Sigmoid colon (tissue), 7 donors: ENCODE results near the gene CDK5R1. TPM values are rescaled to one million over a fixed set of nuclear protein-coding genes. Genes with fewer than 3 reads are reported as not detected.

Source experiments
- DNase-seq: peaks from one replicate; pipeline ENCODE4 v3.0.0-alpha.2; 2019
- H3K27ac ChIP-seq, 4 donors: fragments of 200-600 bp; sonication (generic); one replicate each; pipeline ENCODE4 v1.5.1; 2016 to 2019; ENCODE audit warnings: mild to moderate bottlenecking in 1 of 4
- H3K27me3 ChIP-seq, 3 donors: fragments of 200-600 bp; sonication (generic); one replicate each; pipeline ENCODE4 v1.5.1; 2019; ENCODE audit warnings: mild to moderate bottlenecking in 1 of 3
- H3K36me3 ChIP-seq, 4 donors: fragments of 200-600 bp; sonication (generic); one replicate each; pipeline ENCODE4 v1.5.1; 2016 to 2019
- H3K4me1 ChIP-seq, 4 donors: fragments of 200-600 bp; sonication (generic); one replicate each; pipeline ENCODE4 v1.5.1; 2017 to 2019
- H3K4me3 ChIP-seq, 4 donors: fragments of 200-600 bp; sonication (generic); one replicate each; pipeline ENCODE4 v1.5.1; 2017 to 2019; ENCODE audit warnings: mild to moderate bottlenecking in 2 of 4, moderate library complexity in 1 of 4
- H3K9me3 ChIP-seq, 4 donors: fragments of 200-600 bp in 3 of 4; sonication (generic) in 3 of 4; one replicate each; pipeline versions ENCODE4 v1.5.1 to v1.6.1; 2013 to 2019
- CTCF ChIP-seq, 4 experiments: fragments of 450-650 bp in 3 of 4; fragments of 200-600 bp in 1 of 4; IDR thresholded peaks; one replicate each; pipeline ENCODE4 v1.5.1; 2016 to 2019; ENCODE audit warnings: antibody characterized with exemption in 4 of 4, mild to moderate bottlenecking in 3 of 4, moderate library complexity in 2 of 4
- EP300 ChIP-seq, 4 donors: sonication (generic); formaldehyde crosslinking; IDR thresholded peaks; one replicate each; pipeline ENCODE4 v1.6.1; 2017; ENCODE audit warnings: antibody characterized with exemption in 4 of 4
- POLR2A ChIP-seq, 2 donors: fragments of 450-650 bp; IDR thresholded peaks; one replicate each; pipeline ENCODE4 v1.6.1; 2016; ENCODE audit warnings: antibody characterized with exemption in 2 of 2, mild to moderate bottlenecking in 2 of 2, moderate library complexity in 2 of 2
- POLR2AphosphoS5 ChIP-seq, 4 donors: sonication (generic); formaldehyde crosslinking; IDR thresholded peaks; one replicate each; pipeline ENCODE4 v1.6.1; 2017; ENCODE audit warnings: antibody characterized with exemption in 4 of 4
- WGBS, 2 donors: extraction: QIAGEN DNeasy Blood & Tissue Kit; methylation state at CpG; one replicate each; pipeline ENCODE4 v1.1.7; 2013; 5-methylcytosine and 5-hydroxymethylcytosine counted together
- intact Hi-C: fragments of 100-400 bp; cut with DNase I; formaldehyde crosslinking; loops from one replicate; pipeline ENCODE4 v1.15.1; 2023
- polyA plus RNA-seq, 3 donors: library from polyadenylated mRNA; stranded (reverse); fragments of 200-250 nt; gene quantifications; one replicate each; pipeline ENCODE4 v1.2.3, GENCODE V29; 2013
- total RNA-seq, 4 donors: library from RNA; depleted of rRNA; stranded (reverse); fragments of >200 nt; gene quantifications; one replicate each; pipeline ENCODE4 v1.1.0, GENCODE V29; 2016
- donor health status: healthy with polysubstance abuse.
- donor health status: Bipolar disorder and iron deficiency.
- donor health status: healthy.

The CDK5R1 gene
- total and polyA plus RNA-seq, 7 donors: under 0.01 to 3.8 (median 1.1) TPM

GRCh38 chr17:32489320-32490100, 2.7 kb downstream of the CDK5R1 start:
- Histone ChIP-seq H3K4me3 (no peak overlapping the region), H3K36me3 (no peaks in the 10 kb centered on the region), H3K4me1 (peaks cover 0 to 15% (median 14%) of the 10 kb centered on the region in 4 donors), H3K9me3 (no peaks in the 10 kb centered on the region), H3K27ac (no peak overlapping the region), H3K27me3 (no peaks in the 10 kb centered on the region)
- WGBS, 2 donors: 85 to 89% methylated on average over 10 of the region's 10 CpGs
- intact Hi-C loops: loop anchor here (10.0 kb wide), 1 partner anchor 385 kb away; the partner anchor contains the start of gene MYO1D
- TF ChIP-seq POLR2AphosphoS5 (IDR thresholded peaks at IDR 0.05): no peak
- no peak for TF ChIP-seq EP300 (IDR thresholded peaks at IDR 0.05)
- no peak for TF ChIP-seq CTCF (IDR thresholded peaks at IDR 0.05)
- DNase-seq: no peak

- Histone ChIP-seq H3K4me3 (no peak overlapping the region), H3K27me3 (no peaks in the 10 kb centered on the region), H3K4me1 (peaks cover 0 to 18% (median 14%) of the 10 kb centered on the region in 4 donors), H3K27ac (no peak overlapping the region), H3K36me3 (no peaks in the 10 kb centered on the region), H3K9me3 (no peaks in the 10 kb centered on the region)
- DNase-seq: no peak
- TF ChIP-seq POLR2AphosphoS5 (IDR thresholded peaks at IDR 0.05): no peak
- no peak for TF ChIP-seq CTCF (IDR thresholded peaks at IDR 0.05)
- no peak for TF ChIP-seq POLR2A (IDR thresholded peaks at IDR 0.05)
- TF ChIP-seq EP300 (IDR thresholded peaks at IDR 0.05): no peak
- intact Hi-C loops: no loop called here
- WGBS, 2 donors: 83 to 89% methylated on average over 16 of the region's 16 CpGs
Observed at GRCh38 chr17:32490101-32490482, 3.3 kb downstream of the CDK5R1 start.

- intact Hi-C loops: no loop called here
- 79 to 81% methylated on average over 21 of the region's 21 CpGs for WGBS, 2 donors
- H3K36me3 ChIP-seq: no peaks in the 10 kb centered on the region
- peaks cover 0 to 22% (median 11%) of the 10 kb centered on the region in 4 donors for H3K4me1 ChIP-seq
- no peak for TF ChIP-seq POLR2A (IDR thresholded peaks at IDR 0.05)
- TF ChIP-seq CTCF (IDR thresholded peaks at IDR 0.05): no peak
- no peak for TF ChIP-seq EP300 (IDR thresholded peaks at IDR 0.05)
- TF ChIP-seq POLR2AphosphoS5 (IDR thresholded peaks at IDR 0.05): no peak
- no peak for DNase-seq
- no peaks in the 10 kb centered on the region for H3K27me3 ChIP-seq
- no peaks in the 10 kb centered on the region for H3K9me3 ChIP-seq
- no peak overlapping the region for H3K27ac ChIP-seq
- H3K4me3 ChIP-seq: no peak overlapping the region
Observed at GRCh38 chr17:32491371-32492263, 4.8 kb downstream of the CDK5R1 start.

- Histone ChIP-seq H3K9me3 (no peaks in the 10 kb centered on the region), H3K4me1 (peaks cover 0 to 22% (median 10%) of the 10 kb centered on the region in 4 donors), H3K36me3 (no peaks in the 10 kb centered on the region), H3K27ac (no peak overlapping the region), H3K4me3 (no peak overlapping the region), H3K27me3 (no peaks in the 10 kb centered on the region)
- 67 to 82% methylated on average over 4 of the region's 4 CpGs for WGBS, 2 donors
- intact Hi-C loops: no loop called here
- no peak for TF ChIP-seq POLR2A (IDR thresholded peaks at IDR 0.05)
- no peak for TF ChIP-seq EP300 (IDR thresholded peaks at IDR 0.05)
- TF ChIP-seq CTCF (IDR thresholded peaks at IDR 0.05): no peak
- TF ChIP-seq POLR2AphosphoS5 (IDR thresholded peaks at IDR 0.05): no peak
- DNase-seq: no peak
Observed at GRCh38 chr17:32492264-32492589, 5.4 kb downstream of the CDK5R1 start.
